22Rv1 (cell line): ENCODE measurements around the gene GLIS1.

Experiments used
- ZFX ChIP-seq: fragments of 450-650 bp; IDR thresholded peaks from 2 replicates; pipeline ENCODE4 v1.6.1; 2017; ENCODE audit warnings: antibody characterized with exemption, borderline replicate concordance
- TF ChIP-seq, protein P1 (sequence below): fragments of 450-650 bp; IDR thresholded peaks from 2 replicates; pipeline ENCODE4 v1.5.1; 2017; ENCODE audit warnings: mild to moderate bottlenecking

DNA sequence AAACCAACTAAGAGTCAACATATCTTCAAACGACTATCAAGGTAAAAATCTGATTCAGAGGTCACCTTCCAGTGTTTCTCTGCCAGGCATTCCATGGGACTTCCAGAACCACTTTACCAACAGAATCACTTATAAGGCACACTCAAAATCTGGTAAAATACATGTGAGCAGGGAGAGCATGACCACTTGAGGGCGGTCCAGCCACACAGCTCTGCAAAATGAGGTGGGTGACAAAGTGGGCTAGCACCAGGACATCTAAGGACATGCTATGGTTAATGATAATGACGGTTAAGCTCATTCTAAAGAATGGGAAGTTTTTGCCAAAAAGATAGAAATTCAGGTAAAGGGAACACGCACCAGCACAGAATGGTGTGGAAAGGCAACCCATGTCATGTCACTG is 24.5 kb upstream of the GLIS1 start:
- TF ChIP-seq, protein P1, sequence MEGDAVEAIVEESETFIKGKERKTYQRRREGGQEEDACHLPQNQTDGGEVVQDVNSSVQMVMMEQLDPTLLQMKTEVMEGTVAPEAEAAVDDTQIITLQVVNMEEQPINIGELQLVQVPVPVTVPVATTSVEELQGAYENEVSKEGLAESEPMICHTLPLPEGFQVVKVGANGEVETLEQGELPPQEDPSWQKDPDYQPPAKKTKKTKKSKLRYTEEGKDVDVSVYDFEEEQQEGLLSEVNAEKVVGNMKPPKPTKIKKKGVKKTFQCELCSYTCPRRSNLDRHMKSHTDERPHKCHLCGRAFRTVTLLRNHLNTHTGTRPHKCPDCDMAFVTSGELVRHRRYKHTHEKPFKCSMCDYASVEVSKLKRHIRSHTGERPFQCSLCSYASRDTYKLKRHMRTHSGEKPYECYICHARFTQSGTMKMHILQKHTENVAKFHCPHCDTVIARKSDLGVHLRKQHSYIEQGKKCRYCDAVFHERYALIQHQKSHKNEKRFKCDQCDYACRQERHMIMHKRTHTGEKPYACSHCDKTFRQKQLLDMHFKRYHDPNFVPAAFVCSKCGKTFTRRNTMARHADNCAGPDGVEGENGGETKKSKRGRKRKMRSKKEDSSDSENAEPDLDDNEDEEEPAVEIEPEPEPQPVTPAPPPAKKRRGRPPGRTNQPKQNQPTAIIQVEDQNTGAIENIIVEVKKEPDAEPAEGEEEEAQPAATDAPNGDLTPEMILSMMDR, result no peak
- TF ChIP-seq ZFX, result no peak
